Endodermal cell (in vitro differentiated cells): ENCODE measurements around the gene PILRB. TPM values are rescaled to one million over a fixed set of nuclear protein-coding genes. Genes with fewer than 3 reads are reported as not detected.
A peak's percentile ranks its signal among the peaks of the same experiment; 100 is the strongest.

Experiments used
- DNase-seq: peaks from one replicate; pipeline ENCODE4 v3.0.0-alpha.2; 2017
- H3K27ac ChIP-seq: 2 replicates; pipeline ENCODE4 v1.5.1; 2013; ENCODE audit warnings: mild to moderate bottlenecking, low read depth, low read length, moderate library complexity
- H3K27me3 ChIP-seq: 2 replicates; pipeline ENCODE4 v1.6.1; 2013; ENCODE audit warnings: mild to moderate bottlenecking, low read length, moderate library complexity; ENCODE audit not compliant: insufficient read depth, control insufficient read depth, poor library complexity, severe bottlenecking
- H3K36me3 ChIP-seq: 2 replicates; pipeline ENCODE4 v1.7.0; 2013; ENCODE audit warnings: mild to moderate bottlenecking, low read length, moderate library complexity; ENCODE audit not compliant: control insufficient read depth, insufficient read depth
- H3K4me1 ChIP-seq: one replicate; pipeline ENCODE4 v1.7.0; 2013; ENCODE audit warnings: low read length; ENCODE audit not compliant: control insufficient read depth, insufficient read depth
- H3K4me3 ChIP-seq: 2 replicates; pipeline ENCODE4 v1.5.1; 2013; ENCODE audit warnings: mild to moderate bottlenecking, low read length, moderate library complexity
- H3K9ac ChIP-seq: 2 replicates; pipeline ENCODE4 v1.6.1; 2013; ENCODE audit warnings: mild to moderate bottlenecking, low read length, moderate library complexity; ENCODE audit not compliant: poor library complexity, severe bottlenecking; ENCODE audit errors: extremely low read depth
- H3K9me3 ChIP-seq: 2 replicates; pipeline ENCODE4 v1.6.1; 2013; ENCODE audit warnings: mild to moderate bottlenecking, low read length, moderate library complexity; ENCODE audit not compliant: control insufficient read depth
- H3K27ac Mint-ChIP-seq: 2 replicates; pipeline ENCODE4 v1.8.0; 2020; ENCODE audit warnings: mixed read lengths
- H3K27me3 Mint-ChIP-seq: 2 replicates; pipeline ENCODE4 v1.8.0; 2021; ENCODE audit warnings: mild to moderate bottlenecking, mixed read lengths; ENCODE audit not compliant: insufficient read depth
- H3K36me3 Mint-ChIP-seq: 2 replicates; pipeline ENCODE4 v1.8.0; 2020; ENCODE audit warnings: low read depth, mixed read lengths
- H3K4me1 Mint-ChIP-seq: 2 replicates; pipeline ENCODE4 v1.8.0; 2020; ENCODE audit warnings: mixed read lengths
- H3K4me3 Mint-ChIP-seq: 2 replicates; pipeline ENCODE4 v1.8.0; 2020; ENCODE audit warnings: mild to moderate bottlenecking, moderate library complexity, mixed read lengths
- H3K9me3 Mint-ChIP-seq: 2 replicates; pipeline ENCODE4 v1.8.0; 2020; ENCODE audit warnings: mild to moderate bottlenecking, mixed read lengths
- WGBS, 2 experiments: methylation state at CpG; one replicate each; pipeline versions ENCODE4 v1.1.5 to v1.1.7; 2013; ENCODE audit warnings: missing lambda C conversion rate in 2 of 2, mixed read lengths in 1 of 2; ENCODE audit not compliant: insufficient coverage in 1 of 2, insufficient read length in 1 of 2; 5-methylcytosine and 5-hydroxymethylcytosine counted together
- total RNA-seq, 2 donors: library from RNA; stranded (reverse); fragmentation: NEBNext Ultra II Directional in 1 of 2; extraction: Animal tissue kit (Norgen Biotek cat#: 25700) in 1 of 2; gene quantifications; 2 replicates in 1 of 2; 3 replicates in 1 of 2; pipeline ENCODE4 v1.2.1, GENCODE V29; 2021
- TF ChIP-seq, protein P1 (sequence below): fragments of 200-600 bp; sonication (generic); conservative IDR thresholded peaks from 2 replicates; pipeline ENCODE4 v1.5.0; 2021; ENCODE audit warnings: antibody characterized with exemption, mild to moderate bottlenecking

PILRB gene
- total RNA-seq, 2 donors from 2014 or later, result 51.9 to 84.4 TPM

DNA sequence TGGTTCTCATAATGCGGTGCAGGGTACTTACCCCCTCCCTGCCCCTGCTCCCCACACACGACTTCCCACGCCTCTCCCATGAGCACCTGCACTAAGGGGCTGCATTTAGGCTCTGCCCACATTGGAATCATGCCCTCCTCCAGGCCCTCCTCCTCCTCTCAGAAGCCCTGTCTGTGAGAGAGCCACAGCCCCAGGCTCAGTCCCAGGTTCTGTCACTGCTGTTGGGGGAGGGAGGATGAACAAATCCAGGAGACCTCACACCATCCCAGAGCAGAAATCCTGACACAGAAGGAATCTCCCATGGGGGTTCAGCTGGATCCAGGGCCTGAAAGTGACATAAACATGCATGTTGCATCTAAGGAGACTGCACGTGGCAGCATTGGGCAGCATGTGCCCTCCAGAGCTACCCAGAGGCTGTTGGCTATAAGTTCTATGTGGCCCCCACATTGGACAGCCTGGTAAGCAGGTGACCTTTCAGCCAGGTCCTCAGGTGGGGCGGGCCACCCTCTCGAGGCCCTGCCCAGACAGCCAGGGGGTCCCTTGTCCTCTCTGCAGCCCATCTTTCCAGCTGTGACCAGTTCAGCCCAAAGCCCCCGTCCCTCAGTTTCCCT is 13.7 kb downstream of the PILRB start:
- WGBS, 2 experiments, result 92 to 98% methylated on average over 5 to 7 of the region's 7 CpGs
- Mint-ChIP-seq H3K4me3 (no peak overlapping the region), H3K36me3 (peaks cover 7% of the 10 kb centered on the region), H3K27me3 (no peaks in the 10 kb centered on the region), H3K9me3 (no peaks in the 10 kb centered on the region), H3K4me1 (peaks cover 5% of the 10 kb centered on the region), H3K27ac (no peak overlapping the region)
- Histone ChIP-seq H3K36me3 (peaks cover 8% of the 10 kb centered on the region), H3K9ac (no peak overlapping the region), H3K27me3 (no peaks in the 10 kb centered on the region), H3K4me1 (no peaks in the 10 kb centered on the region), H3K9me3 (no peaks in the 10 kb centered on the region), H3K4me3 (no peak overlapping the region), H3K27ac (no peak overlapping the region)
- TF ChIP-seq, protein P1, sequence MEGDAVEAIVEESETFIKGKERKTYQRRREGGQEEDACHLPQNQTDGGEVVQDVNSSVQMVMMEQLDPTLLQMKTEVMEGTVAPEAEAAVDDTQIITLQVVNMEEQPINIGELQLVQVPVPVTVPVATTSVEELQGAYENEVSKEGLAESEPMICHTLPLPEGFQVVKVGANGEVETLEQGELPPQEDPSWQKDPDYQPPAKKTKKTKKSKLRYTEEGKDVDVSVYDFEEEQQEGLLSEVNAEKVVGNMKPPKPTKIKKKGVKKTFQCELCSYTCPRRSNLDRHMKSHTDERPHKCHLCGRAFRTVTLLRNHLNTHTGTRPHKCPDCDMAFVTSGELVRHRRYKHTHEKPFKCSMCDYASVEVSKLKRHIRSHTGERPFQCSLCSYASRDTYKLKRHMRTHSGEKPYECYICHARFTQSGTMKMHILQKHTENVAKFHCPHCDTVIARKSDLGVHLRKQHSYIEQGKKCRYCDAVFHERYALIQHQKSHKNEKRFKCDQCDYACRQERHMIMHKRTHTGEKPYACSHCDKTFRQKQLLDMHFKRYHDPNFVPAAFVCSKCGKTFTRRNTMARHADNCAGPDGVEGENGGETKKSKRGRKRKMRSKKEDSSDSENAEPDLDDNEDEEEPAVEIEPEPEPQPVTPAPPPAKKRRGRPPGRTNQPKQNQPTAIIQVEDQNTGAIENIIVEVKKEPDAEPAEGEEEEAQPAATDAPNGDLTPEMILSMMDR, result no peak
- DNase-seq, result no peak

DNA sequence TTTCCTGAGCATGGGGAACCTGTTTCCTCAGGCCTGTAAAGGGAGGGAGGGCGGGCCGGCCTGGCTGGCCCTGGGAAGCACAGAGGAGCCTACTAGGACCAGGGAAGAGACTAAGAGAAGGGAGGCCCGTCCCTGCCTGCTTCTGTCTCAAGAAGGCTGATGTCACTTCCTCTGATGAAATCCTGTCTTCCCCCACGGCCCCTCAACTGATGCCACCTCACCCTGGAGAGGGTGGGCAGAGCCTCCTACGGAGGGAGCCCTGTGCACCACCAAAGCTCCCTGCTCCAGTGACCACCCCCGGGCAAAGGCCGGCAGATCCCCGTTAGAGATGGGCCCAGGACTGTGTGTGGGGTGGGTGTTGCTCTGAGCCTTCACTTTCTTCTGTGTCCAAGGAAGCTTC is 14.3 kb downstream of the PILRB start:
- H3K36me3 Mint-ChIP-seq, result peaks cover 5% of the 10 kb centered on the region
- H3K27ac Mint-ChIP-seq, result no peak overlapping the region
- peak; percentile 59 for DNase-seq
- Histone ChIP-seq H3K4me3 (no peak overlapping the region), H3K9me3 (no peaks in the 10 kb centered on the region), H3K27me3 (no peaks in the 10 kb centered on the region), H3K27ac (no peak overlapping the region), H3K4me1 (no peaks in the 10 kb centered on the region), H3K9ac (no peak overlapping the region), H3K36me3 (peaks cover 8% of the 10 kb centered on the region)
- no peak overlapping the region for H3K4me3 Mint-ChIP-seq
- no peaks in the 10 kb centered on the region for H3K9me3 Mint-ChIP-seq
- TF ChIP-seq, protein P1, result no peak
- H3K4me1 Mint-ChIP-seq, result peaks cover 5% of the 10 kb centered on the region
- WGBS, 2 experiments, result 78 to 80% methylated on average over 2 to 8 of the region's 8 CpGs
- H3K27me3 Mint-ChIP-seq, result no peaks in the 10 kb centered on the region

- TF ChIP-seq, protein P1, result no peak
- H3K27ac ChIP-seq, result no peak overlapping the region
- Mint-ChIP-seq H3K9me3 (no peaks in the 10 kb centered on the region), H3K27me3 (no peaks in the 10 kb centered on the region), H3K4me3 (no peak overlapping the region), H3K4me1 (peaks cover 5% of the 10 kb centered on the region), H3K36me3 (peaks cover under 1% of the 10 kb centered on the region), H3K27ac (no peak overlapping the region)
- no peaks in the 10 kb centered on the region for H3K27me3 ChIP-seq
- 78 to 84% methylated on average over 3 to 6 of the region's 6 CpGs for WGBS, 2 experiments
- no peaks in the 10 kb centered on the region for H3K4me1 ChIP-seq
- H3K9ac ChIP-seq, result no peak overlapping the region
- DNase-seq, result no peak
- peaks cover 8% of the 10 kb centered on the region for H3K36me3 ChIP-seq
- no peaks in the 10 kb centered on the region for H3K9me3 ChIP-seq
- H3K4me3 ChIP-seq, result no peak overlapping the region
These were observed 14.8 kb downstream of the PILRB start for GRCh38 chr7:100372694-100373093.
